Measurements from ENCODE around the gene TBC1D10B. TPM values are rescaled to one million over a fixed set of nuclear protein-coding genes. Genes with fewer than 3 reads are reported as not detected.
"Not testable (repeated sequence)": the region's sequence is repeated elsewhere in the genome, so short reads cannot be mapped to it uniquely, and the experiment has no call there.

TBC1D10B gene
- total RNA-seq, 2 donors from 2014 or later = 27.4 to 28.8 TPM

GRCh38 chr16:30351586-30352419 lies 18.5 kb downstream of the TBC1D10B start:
- H3K4me3 Mint-ChIP-seq = no peak overlapping the region
- H3K27me3 Mint-ChIP-seq = no peaks in the 10 kb centered on the region
- ATAC-seq = no peak
- H3K4me1 Mint-ChIP-seq = peaks cover 26% of the 10 kb centered on the region
- no peaks in the 10 kb centered on the region for H3K9me3 ChIP-seq (ENCODE audit: control insufficient read depth, low read length, poor library complexity, severe bottlenecking)
- no peak for DNase-seq
- no peaks in the 10 kb centered on the region for H3K36me3 Mint-ChIP-seq (ENCODE audit: low read depth)
- H3K27ac Mint-ChIP-seq = peak overlapping the region; percentile 19

- Mint-ChIP-seq H3K36me3 (ENCODE audit: low read depth) (no peaks in the 10 kb centered on the region), H3K4me3 (no peak overlapping the region), H3K4me1 (peaks cover 22% of the 10 kb centered on the region), H3K27me3 (no peaks in the 10 kb centered on the region), H3K27ac (peak overlapping the region; percentile 19)
- DNase-seq (no peak), ATAC-seq (no peak)
- H3K9me3 ChIP-seq (ENCODE audit: control insufficient read depth, low read length, poor library complexity, severe bottlenecking) = no peaks in the 10 kb centered on the region
Observed at GRCh38 chr16:30351001-30351441, 19.3 kb downstream of the TBC1D10B start.

- no peak for DNase-seq
- Mint-ChIP-seq H3K27ac (peak overlapping the region; percentile 84), H3K4me1 (peaks cover 16% of the 10 kb centered on the region), H3K4me3 (no peak overlapping the region), H3K27me3 (no peaks in the 10 kb centered on the region), H3K36me3 (ENCODE audit: low read depth) (no peaks in the 10 kb centered on the region)
- ATAC-seq = no peak
- no peaks in the 10 kb centered on the region for H3K9me3 ChIP-seq (ENCODE audit: control insufficient read depth, low read length, poor library complexity, severe bottlenecking)
Observed at GRCh38 chr16:30350134-30350871, 20.0 kb downstream of the TBC1D10B start.

GRCh38 chr16:30349675-30350074 lies 20.6 kb downstream of the TBC1D10B start:
- DNase-seq = no peak
- H3K4me1 Mint-ChIP-seq = peaks cover 14% of the 10 kb centered on the region
- H3K4me3 Mint-ChIP-seq = no peak overlapping the region
- no peak for ATAC-seq
- no peaks in the 10 kb centered on the region for H3K36me3 Mint-ChIP-seq (ENCODE audit: low read depth)
- H3K27ac Mint-ChIP-seq = peak overlapping the region; percentile 84
- no peaks in the 10 kb centered on the region for H3K27me3 Mint-ChIP-seq
- no peaks in the 10 kb centered on the region for H3K9me3 ChIP-seq (ENCODE audit: control insufficient read depth, low read length, poor library complexity, severe bottlenecking)

- H3K9me3 ChIP-seq (ENCODE audit: control insufficient read depth, low read length, poor library complexity, severe bottlenecking) = no peaks in the 10 kb centered on the region
- Mint-ChIP-seq H3K27me3 (no peaks in the 10 kb centered on the region), H3K4me3 (no peak overlapping the region), H3K4me1 (peaks cover 7% of the 10 kb centered on the region), H3K36me3 (ENCODE audit: low read depth) (no peaks in the 10 kb centered on the region), H3K27ac (peak overlapping the region; percentile 84)
- no peak for ATAC-seq
- DNase-seq = no peak
Observed at GRCh38 chr16:30348929-30349328, 21.4 kb downstream of the TBC1D10B start.

- H3K9me3 ChIP-seq (ENCODE audit: control insufficient read depth, low read length, poor library complexity, severe bottlenecking) = no peaks in the 10 kb centered on the region
Observed at GRCh38 chr16:30348113-30348512, 22.2 kb downstream of the TBC1D10B start.

GRCh38 chr16:30346286-30346685 lies 24.0 kb downstream of the TBC1D10B start:
- ATAC-seq (no peak), DNase-seq (no peak)
- Mint-ChIP-seq H3K36me3 (ENCODE audit: low read depth) (no peaks in the 10 kb centered on the region), H3K4me3 (no peak overlapping the region), H3K4me1 (peaks cover 3% of the 10 kb centered on the region), H3K27me3 (no peaks in the 10 kb centered on the region), H3K27ac (no peak overlapping the region)
- H3K9me3 ChIP-seq (ENCODE audit: control insufficient read depth, low read length, poor library complexity, severe bottlenecking) = no peaks in the 10 kb centered on the region

More at GRCh38 chr16:30348113-30348512, 22.2 kb downstream of the TBC1D10B start:
- ATAC-seq = no peak
- peaks cover 5% of the 10 kb centered on the region for H3K4me1 Mint-ChIP-seq
- H3K4me3 Mint-ChIP-seq = no peak overlapping the region
- no peak overlapping the region for H3K27ac Mint-ChIP-seq
- no peaks in the 10 kb centered on the region for H3K36me3 Mint-ChIP-seq (ENCODE audit: low read depth)
- DNase-seq = no peak
- no peaks in the 10 kb centered on the region for H3K27me3 Mint-ChIP-seq

GRCh38 chr16:30343491-30343820 lies 26.8 kb downstream of the TBC1D10B start:
- H3K4me1 Mint-ChIP-seq; H3K9me3 ChIP-seq (ENCODE audit: control insufficient read depth, low read length, poor library complexity, severe bottlenecking); H3K36me3 Mint-ChIP-seq (ENCODE audit: low read depth); ATAC-seq; H3K4me3 Mint-ChIP-seq; DNase-seq; H3K27me3 Mint-ChIP-seq; H3K27ac Mint-ChIP-seq: not testable (repeated sequence)

GRCh38 chr16:30342751-30343490 lies 27.4 kb downstream of the TBC1D10B start:
- Mint-ChIP-seq H3K27me3 (no peaks in the 10 kb centered on the region), H3K36me3 (ENCODE audit: low read depth) (no peaks in the 10 kb centered on the region), H3K4me1 (peaks cover 2% of the 10 kb centered on the region), H3K27ac (no peak overlapping the region), H3K4me3 (no peak overlapping the region)
- no peaks in the 10 kb centered on the region for H3K9me3 ChIP-seq (ENCODE audit: control insufficient read depth, low read length, poor library complexity, severe bottlenecking)
- DNase-seq (no peak), ATAC-seq (no peak)

- H3K9me3 ChIP-seq (ENCODE audit: control insufficient read depth, low read length, poor library complexity, severe bottlenecking); H3K27me3 Mint-ChIP-seq; H3K4me1 Mint-ChIP-seq; H3K4me3 Mint-ChIP-seq; H3K36me3 Mint-ChIP-seq (ENCODE audit: low read depth); DNase-seq; ATAC-seq; H3K27ac Mint-ChIP-seq: not testable (repeated sequence)
Observed at GRCh38 chr16:30341971-30342370, 28.3 kb downstream of the TBC1D10B start.

- Mint-ChIP-seq H3K36me3 (ENCODE audit: low read depth) (no peaks in the 10 kb centered on the region), H3K27me3 (no peaks in the 10 kb centered on the region), H3K27ac (no peak overlapping the region), H3K4me3 (no peak overlapping the region), H3K4me1 (peaks cover 7% of the 10 kb centered on the region)
- no peaks in the 10 kb centered on the region for H3K9me3 ChIP-seq (ENCODE audit: control insufficient read depth, low read length, poor library complexity, severe bottlenecking)
- ATAC-seq (no peak), DNase-seq (no peak)
Observed at GRCh38 chr16:30340621-30341020, 29.7 kb downstream of the TBC1D10B start.

GRCh38 chr16:30338715-30339114 lies 31.6 kb downstream of the TBC1D10B start:
- peaks cover 12% of the 10 kb centered on the region for H3K4me1 Mint-ChIP-seq
- DNase-seq; ATAC-seq; H3K27me3 Mint-ChIP-seq; H3K36me3 Mint-ChIP-seq (ENCODE audit: low read depth); H3K27ac Mint-ChIP-seq; H3K4me3 Mint-ChIP-seq; H3K9me3 ChIP-seq (ENCODE audit: control insufficient read depth, low read length, poor library complexity, severe bottlenecking): not testable (repeated sequence)

- H3K27ac Mint-ChIP-seq; H3K9me3 ChIP-seq (ENCODE audit: control insufficient read depth, low read length, poor library complexity, severe bottlenecking); ATAC-seq; H3K36me3 Mint-ChIP-seq (ENCODE audit: low read depth); DNase-seq; H3K27me3 Mint-ChIP-seq; H3K4me3 Mint-ChIP-seq: not testable (repeated sequence)
- peaks cover 12% of the 10 kb centered on the region for H3K4me1 Mint-ChIP-seq
Observed at GRCh38 chr16:30337964-30338357, 32.3 kb downstream of the TBC1D10B start.
